Measurements from ENCODE around the gene LMO1. TPM values are rescaled to one million over a fixed set of nuclear protein-coding genes. Genes with fewer than 3 reads are reported as not detected.

LMO1 gene
- total RNA-seq, 1 experiment from 2014 or later = 0.27 TPM

- POLR2A ChIA-PET = no interaction called here
- Histone ChIP-seq H3K9me2 (ENCODE audit: insufficient read depth) (no peaks in the 10 kb centered on the region), H3K9me3 (ENCODE audit: control insufficient read depth in 1 of 2, insufficient read depth in 1 of 2, low read depth in 1 of 2, low read length in 2 of 2) (no peaks in the 10 kb centered on the region), H3K4me1 (ENCODE audit: control insufficient read depth in 1 of 2, insufficient read depth in 2 of 2, low read length in 2 of 2) (peaks cover 0 to 4% of the 10 kb centered on the region in 2 experiments; a peak in 1 of 4 replicates), H3K79me2 (ENCODE audit: insufficient read depth, low read length) (no peaks in the 10 kb centered on the region), H3K36me3 (ENCODE audit: control insufficient read depth in 1 of 2, insufficient read depth in 2 of 2, low read length in 2 of 2) (no peaks in the 10 kb centered on the region), H3K9ac (ENCODE audit: low read length) (no peak overlapping the region), H3K4me3 (replicated peaks in 1 of 2; ENCODE audit: low read depth in 1 of 2, low read length in 2 of 2) (no peak overlapping the region), H3K4me2 (ENCODE audit: low read length) (no peak overlapping the region), H3K27me3 (ENCODE audit: insufficient read depth, low read length) (no peaks in the 10 kb centered on the region), H3K27ac (ENCODE audit: low read depth, low read length) (no peak overlapping the region), H2AFZ (ENCODE audit: low read depth, low read length, poor library complexity, severe bottlenecking) (no peak overlapping the region), H4K20me1 (ENCODE audit: insufficient read depth) (no peaks in the 10 kb centered on the region)
- TF ChIP-seq SP1 (IDR thresholded peaks at IDR 0.05; ENCODE audit: low read depth) = no peak
- no peak for TF ChIP-seq FOSL1 (IDR thresholded peaks at IDR 0.05; ENCODE audit: low read depth)
- no peak for TF ChIP-seq EZH2 (IDR thresholded peaks at IDR 0.05)
- no peak for TF ChIP-seq POLR2AphosphoS5 (IDR thresholded peaks at IDR 0.05; ENCODE audit: low read depth, low read length)
- no peak for TF ChIP-seq YY1 (IDR thresholded peaks at IDR 0.05; ENCODE audit: extremely low read depth, insufficient replicate concordance, low read depth, low read length)
- no peak for TF ChIP-seq ZBTB33 (IDR thresholded peaks at IDR 0.05; ENCODE audit: extremely low read depth, insufficient replicate concordance, low read length)
- DNase-seq (ENCODE audit: low read depth, low spot score) = no peak
- no peak for ATAC-seq
- intact Hi-C loops (cut with micrococcal nuclease) = no loop called here
- no TSS peak for BruUV-seq (replicated peaks)
- RAD21 ChIA-PET (ENCODE audit: low non-redundant PET in 1 of 2, low total read pairs in 2 of 2, uncharacterized antibody in 2 of 2, unreplicated experiment in 2 of 2) = no interaction called here
- CTCF ChIA-PET = no interaction called here
These were observed 21.6 kb upstream of the LMO1 start for GRCh38 chr11:8285228-8285627.

- H2AFZ ChIP-seq (ENCODE audit: low read depth, low read length, poor library complexity, severe bottlenecking) = no peak overlapping the region
- ChIA-PET RAD21 (ENCODE audit: low non-redundant PET in 1 of 2, low total read pairs in 2 of 2, uncharacterized antibody in 2 of 2, unreplicated experiment in 2 of 2) (no interaction called here), POLR2A (no interaction called here), CTCF (interaction anchor here (1.3 kb wide), 1 partner anchor 20 kb away, joined by 6 read pairs; the partner anchor contains the start of gene LMO1)
- H3K27ac ChIP-seq (ENCODE audit: low read depth, low read length) = no peak overlapping the region
- no peaks in the 10 kb centered on the region for H3K79me2 ChIP-seq (ENCODE audit: insufficient read depth, low read length)
- no TSS peak for BruUV-seq (replicated peaks)
- intact Hi-C loops (cut with micrococcal nuclease) = no loop called here
- DNase-seq (ENCODE audit: low read depth, low spot score) (no peak), ATAC-seq (no peak)
- H3K4me2 ChIP-seq (ENCODE audit: low read length) = no peak overlapping the region
- no peaks in the 10 kb centered on the region for H3K9me3 ChIP-seq (ENCODE audit: control insufficient read depth in 1 of 2, insufficient read depth in 1 of 2, low read depth in 1 of 2, low read length in 2 of 2)
- no peak overlapping the region for H3K9ac ChIP-seq (ENCODE audit: low read length)
- no peaks in the 10 kb centered on the region for H3K27me3 ChIP-seq (ENCODE audit: insufficient read depth, low read length)
- no peak overlapping the region for H3K4me3 ChIP-seq (replicated peaks in 1 of 2; ENCODE audit: low read depth in 1 of 2, low read length in 2 of 2)
- no peak for TF ChIP-seq ELF1 (IDR thresholded peaks at IDR 0.05; ENCODE audit: borderline replicate concordance, low read depth)
- TF ChIP-seq ZFX (IDR thresholded peaks at IDR 0.05) = no peak
- no peak for TF ChIP-seq EZH2 (IDR thresholded peaks at IDR 0.05)
- no peak for TF ChIP-seq CTCF (IDR thresholded peaks at IDR 0.05 in 2 of 3, conservative IDR thresholded peaks at IDR 0.05 in 1 of 3; ENCODE audit: borderline replicate concordance in 1 of 3, insufficient read depth in 1 of 3, low read depth in 2 of 3, low read length in 2 of 3)
- TF ChIP-seq EZH2phosphoT487 (IDR thresholded peaks at IDR 0.05; ENCODE audit: borderline replicate concordance) = no peak
- no peaks in the 10 kb centered on the region for H3K36me3 ChIP-seq (ENCODE audit: control insufficient read depth in 1 of 2, insufficient read depth in 2 of 2, low read length in 2 of 2)
- H3K4me1 ChIP-seq (ENCODE audit: control insufficient read depth in 1 of 2, insufficient read depth in 2 of 2, low read length in 2 of 2) = peaks cover 0 to 4% of the 10 kb centered on the region in 2 experiments; a peak in 1 of 4 replicates
- no peaks in the 10 kb centered on the region for H4K20me1 ChIP-seq (ENCODE audit: insufficient read depth)
- no peaks in the 10 kb centered on the region for H3K9me2 ChIP-seq (ENCODE audit: insufficient read depth)
These were observed 20.0 kb upstream of the LMO1 start for GRCh38 chr11:8283465-8284230.

Data from HCT116 (cell line).